Stomach (tissue), 4 donors: ENCODE results near the gene RNU7-1.

Experiments used
- CTCF ChIP-seq, 7 experiments: fragments of 450-650 bp in 4 of 7; fragments of 200-600 bp in 3 of 7; sonication (generic) in 3 of 7; IDR thresholded peaks; one replicate each; pipeline ENCODE4 v1.5.1; 2016 to 2019; ENCODE audit warnings: antibody characterized with exemption in 7 of 7, control low read depth in 2 of 7, mild to moderate bottlenecking in 1 of 7
- POLR2A ChIP-seq, 4 donors: fragments of 450-650 bp; IDR thresholded peaks; one replicate each; pipeline ENCODE4 v1.6.1; 2016; ENCODE audit warnings: antibody characterized with exemption in 4 of 4, control low read depth in 2 of 4, mild to moderate bottlenecking in 1 of 4, moderate library complexity in 1 of 4

- no peak for TF ChIP-seq CTCF (IDR thresholded peaks at IDR 0.05)
- TF ChIP-seq POLR2A (IDR thresholded peaks at IDR 0.05) = no peak
Observed at GRCh38 chr12:6967651-6968100, 24.1 kb downstream of the RNU7-1 start.
